T-helper 2 cell (primary cell): ENCODE data around the gene SNED1.
"Not testable (repeated sequence)": the region's sequence is repeated elsewhere in the genome, so short reads cannot be mapped to it uniquely, and the experiment has no call there.

ENCODE experiments used
- DNase-seq, 5 experiments: peaks; one replicate each; pipeline versions ENCODE4 v3.0.0 to v3.0.0-alpha.2; 2012 to 2022

The SNED1 gene

DNA sequence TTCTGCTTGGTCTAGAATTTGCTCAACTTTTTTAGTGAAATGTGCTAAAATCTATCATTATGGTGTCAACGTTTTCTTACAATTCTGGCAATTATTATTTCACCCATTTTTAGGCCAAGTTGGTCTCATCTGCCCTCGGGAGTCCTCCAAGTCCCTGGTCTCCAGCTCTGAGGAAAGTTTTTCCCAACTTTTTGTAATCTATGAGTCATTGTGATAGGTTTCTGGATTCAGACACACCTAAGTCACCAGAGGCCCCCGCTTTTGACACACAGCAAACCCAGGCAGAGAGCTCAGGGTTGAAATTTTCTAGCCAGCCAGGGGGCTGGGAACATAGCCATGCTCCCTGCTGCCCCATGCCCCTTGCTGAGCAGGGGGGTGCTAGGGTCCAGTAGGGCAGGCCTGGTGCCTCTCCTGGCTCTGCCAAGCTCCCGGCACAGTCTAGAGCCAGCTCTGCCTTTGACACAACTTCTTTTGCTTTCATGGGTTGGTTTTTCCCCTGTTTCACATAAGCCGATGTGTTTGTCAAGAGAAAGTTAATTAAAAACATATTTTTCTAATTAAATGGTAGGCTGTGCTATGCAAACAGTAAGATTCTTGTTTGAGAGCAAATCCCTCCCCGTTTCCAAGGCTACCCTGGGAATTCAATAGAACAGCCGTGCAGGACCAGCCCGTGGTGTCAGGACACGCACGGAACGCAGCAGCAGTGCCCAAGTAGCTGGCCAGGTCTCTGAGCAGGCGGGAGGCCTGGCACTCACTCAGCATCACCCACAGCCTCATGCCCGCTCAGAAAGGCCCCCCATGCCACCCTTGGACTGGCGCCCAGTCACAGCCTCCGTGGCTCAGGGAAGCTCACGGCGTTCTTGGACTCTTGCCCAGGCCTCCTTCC, 25.5 kb upstream of the SNED1 start:
- no peak for DNase-seq

DNA sequence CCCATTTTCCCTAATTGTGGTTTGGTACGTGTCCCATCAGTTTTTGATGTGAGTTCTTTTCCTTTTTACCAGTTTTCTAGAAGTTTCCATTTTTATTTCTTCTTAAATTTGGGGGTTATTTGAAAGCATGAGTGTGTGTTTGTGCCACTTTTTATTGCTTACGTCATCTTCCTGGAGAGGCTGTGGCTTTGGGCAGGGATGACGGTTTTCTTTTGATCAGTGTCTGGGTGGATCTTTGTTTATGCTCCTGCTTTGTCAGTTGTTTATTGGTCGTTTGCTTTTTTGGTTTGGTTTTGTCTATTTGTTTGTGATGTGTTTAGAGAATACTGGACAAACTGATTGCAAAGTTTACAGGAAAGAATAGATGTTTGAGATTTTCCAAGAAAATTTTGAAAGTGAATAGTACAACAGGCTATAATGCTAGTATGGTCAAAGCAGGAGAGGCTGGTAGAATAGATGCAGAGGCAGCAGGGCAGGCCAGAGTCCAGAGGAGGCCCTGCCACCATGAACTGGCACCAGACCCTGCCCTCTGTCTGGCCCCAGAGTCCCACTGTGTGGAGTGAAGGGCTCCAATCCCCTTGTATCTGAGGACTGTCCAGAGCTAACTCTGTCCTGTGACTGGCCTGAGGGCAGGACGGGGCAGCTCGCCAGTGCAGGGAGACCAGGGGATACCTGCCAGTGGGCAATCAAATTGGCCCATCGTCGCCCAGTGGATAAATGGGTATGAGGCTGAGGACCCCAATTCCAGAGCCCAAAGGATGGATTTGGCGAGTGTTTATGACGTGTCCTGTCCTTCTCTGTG, 23.4 kb upstream of the SNED1 start:
- DNase-seq = peak in 2 of 5 experiments; percentile 12 to 35

DNA sequence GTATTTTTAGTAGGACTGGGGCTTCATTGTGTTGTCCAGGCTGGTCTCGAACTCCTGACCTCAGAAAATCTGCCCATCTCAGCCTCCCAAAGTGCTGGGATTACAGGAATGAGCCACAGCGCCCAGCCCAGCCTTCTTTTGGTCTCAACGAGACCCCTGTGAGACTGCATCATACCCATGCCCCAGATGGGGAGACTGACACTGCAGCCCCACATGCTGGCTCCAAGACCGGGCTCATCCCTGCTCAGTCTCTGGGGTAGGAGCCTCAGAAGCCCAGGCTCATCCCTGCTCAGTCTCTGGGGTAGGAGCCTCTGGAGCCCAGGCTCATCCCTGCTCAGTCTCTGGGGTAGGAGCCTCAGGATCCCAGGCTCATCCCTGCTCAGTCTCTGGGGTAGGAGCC, 22.5 kb upstream of the SNED1 start:
- DNase-seq = not testable (repeated sequence)

DNA sequence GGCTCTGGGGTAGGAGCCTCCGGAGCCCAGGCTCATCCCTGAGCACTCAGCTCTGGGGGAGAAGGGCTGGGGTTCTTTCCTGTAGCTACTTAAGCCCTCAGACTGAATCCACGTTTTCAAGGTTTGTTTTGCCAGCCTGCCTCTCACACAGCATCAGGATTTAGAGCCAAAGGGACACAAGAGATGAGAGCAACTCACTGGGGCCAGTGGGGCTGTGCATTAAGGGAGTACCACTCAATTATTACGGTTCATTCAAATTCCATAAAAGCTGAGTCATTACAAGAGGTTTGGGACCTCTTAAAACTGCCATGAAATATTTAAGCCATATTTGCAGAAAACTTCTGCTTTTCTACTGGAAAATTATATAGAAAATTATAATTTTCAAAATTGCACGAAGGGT, 17.1 kb upstream of the SNED1 start:
- no peak for DNase-seq

DNA sequence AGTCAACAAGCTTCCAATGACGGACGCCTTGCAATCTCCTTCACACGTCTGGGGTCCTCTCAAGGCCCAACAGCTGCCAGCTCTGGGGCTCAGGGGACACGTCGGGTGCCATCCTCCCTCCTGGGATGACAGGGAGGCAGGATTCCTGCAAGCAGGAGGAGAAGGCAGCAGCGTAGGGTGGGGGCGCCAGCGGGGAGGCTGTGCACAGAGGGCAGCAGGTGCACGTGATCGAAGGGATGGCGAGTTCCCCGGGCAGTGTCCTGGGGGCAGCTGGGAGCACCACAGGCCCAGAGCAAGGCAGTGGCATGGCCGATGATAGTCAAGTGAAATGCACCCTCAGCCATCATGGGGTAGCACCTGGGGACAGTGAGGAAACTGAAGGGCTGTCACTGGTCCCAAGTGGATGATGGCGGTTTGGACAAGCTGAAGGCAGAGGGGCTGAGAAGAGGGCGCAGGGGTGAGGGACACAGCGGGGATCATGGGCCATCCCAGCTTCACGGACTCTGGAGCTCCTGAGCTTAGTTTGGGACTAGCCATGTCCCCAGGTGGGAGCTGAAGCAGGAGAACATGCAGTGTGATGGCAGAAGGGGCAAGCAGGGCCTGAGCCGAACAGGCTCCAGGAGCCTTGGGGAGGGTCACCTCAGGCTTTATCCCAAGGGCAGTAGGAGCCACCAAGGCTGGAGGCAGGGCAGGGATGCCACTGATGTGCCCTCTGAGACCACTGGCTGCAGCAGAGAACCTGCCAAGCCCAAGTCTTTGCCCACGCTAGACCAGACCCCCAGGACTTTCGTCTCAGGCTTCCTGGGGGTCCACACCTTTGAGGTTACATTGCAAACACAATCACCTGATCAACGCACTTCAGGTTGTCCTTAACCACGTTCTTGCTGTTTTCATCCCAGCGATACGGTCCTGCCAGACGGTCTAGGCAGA, 16.3 kb upstream of the SNED1 start:
- peak in 1 of 5 experiments; percentile 6 for DNase-seq

DNA sequence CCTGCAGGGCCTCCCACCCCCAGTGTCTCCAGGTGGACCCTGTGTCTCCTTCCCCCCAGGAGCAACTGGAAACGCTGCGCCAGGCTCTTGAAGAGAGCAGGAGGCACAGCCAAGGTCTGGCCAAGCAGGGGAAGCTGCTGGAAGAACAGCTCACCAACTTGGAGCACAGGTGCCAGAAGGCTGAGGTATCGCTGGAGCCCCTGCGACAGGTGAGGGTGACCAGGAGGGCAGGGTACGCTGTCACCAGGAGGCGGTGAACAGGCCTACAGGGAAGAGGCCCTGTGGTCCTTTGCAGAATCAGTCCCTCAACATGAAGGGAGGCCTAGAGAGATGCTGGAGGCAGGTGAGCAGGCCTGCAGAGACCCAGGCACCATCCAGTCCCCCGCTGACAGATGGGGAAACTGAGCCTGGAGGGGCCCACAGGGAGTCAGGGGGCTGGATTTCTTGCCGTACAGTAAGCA, 15.6 kb upstream of the SNED1 start:
- peak in 1 of 5 experiments; percentile 1 for DNase-seq

DNA sequence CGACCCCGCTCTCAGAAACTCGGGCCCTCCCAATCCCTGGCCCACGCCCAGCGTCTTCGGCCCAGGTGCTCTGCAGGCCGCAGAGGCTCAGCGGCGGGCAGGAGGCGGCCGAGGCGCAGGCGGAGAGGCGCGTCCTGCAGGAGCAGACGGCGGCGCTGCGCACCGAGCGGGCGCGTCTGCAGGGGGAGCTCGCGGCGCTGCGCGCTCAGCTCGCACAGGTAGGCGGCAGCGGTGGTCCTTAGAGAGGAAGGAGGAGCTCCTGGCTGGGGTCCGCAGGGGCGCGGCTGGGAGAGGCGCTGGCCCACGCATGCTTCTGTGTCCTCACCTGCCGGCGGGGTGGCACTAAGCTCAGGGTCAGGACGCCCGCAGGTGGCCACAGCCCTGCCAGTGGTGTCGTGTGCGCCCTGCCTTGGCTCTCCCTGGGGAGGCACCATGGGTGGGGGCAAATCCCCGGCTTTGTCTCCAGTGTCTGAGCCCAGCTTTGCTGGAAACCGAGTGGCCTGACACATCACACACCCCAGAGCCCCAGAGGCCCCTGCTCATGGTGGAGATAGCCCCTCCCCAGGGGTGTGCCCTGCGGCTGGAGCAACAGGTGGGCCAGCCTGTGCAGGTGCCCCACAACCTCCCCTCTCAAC, 14.9 kb upstream of the SNED1 start:
- peak in 2 of 5 experiments; percentile 21 to 59 for DNase-seq

DNA sequence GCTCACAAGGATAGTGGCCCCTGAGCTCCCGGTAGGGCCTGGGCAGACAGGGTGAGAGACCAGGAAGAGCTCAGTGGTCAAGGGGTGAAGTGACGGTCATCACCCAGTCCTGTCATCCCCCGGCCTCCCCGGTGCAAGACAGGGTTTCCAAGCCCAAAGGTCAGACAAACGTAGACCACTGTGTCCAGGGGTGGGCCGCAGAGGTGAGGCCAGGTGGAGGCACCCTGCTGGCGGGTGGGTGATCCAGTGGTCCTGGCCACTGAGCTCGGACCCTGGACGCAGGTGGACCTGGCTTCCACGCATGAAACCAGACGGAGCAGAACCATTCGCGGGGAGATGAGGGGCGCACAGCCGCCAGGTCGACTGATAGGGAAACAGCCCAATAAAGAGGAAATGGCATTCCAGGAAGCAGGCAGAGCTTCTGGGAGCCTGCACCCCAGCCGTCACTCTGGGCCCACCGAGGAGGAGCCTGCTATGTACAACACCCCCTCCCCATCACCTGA, 14.4 kb upstream of the SNED1 start:
- peak in 1 of 5 experiments; percentile 6 for DNase-seq

DNA sequence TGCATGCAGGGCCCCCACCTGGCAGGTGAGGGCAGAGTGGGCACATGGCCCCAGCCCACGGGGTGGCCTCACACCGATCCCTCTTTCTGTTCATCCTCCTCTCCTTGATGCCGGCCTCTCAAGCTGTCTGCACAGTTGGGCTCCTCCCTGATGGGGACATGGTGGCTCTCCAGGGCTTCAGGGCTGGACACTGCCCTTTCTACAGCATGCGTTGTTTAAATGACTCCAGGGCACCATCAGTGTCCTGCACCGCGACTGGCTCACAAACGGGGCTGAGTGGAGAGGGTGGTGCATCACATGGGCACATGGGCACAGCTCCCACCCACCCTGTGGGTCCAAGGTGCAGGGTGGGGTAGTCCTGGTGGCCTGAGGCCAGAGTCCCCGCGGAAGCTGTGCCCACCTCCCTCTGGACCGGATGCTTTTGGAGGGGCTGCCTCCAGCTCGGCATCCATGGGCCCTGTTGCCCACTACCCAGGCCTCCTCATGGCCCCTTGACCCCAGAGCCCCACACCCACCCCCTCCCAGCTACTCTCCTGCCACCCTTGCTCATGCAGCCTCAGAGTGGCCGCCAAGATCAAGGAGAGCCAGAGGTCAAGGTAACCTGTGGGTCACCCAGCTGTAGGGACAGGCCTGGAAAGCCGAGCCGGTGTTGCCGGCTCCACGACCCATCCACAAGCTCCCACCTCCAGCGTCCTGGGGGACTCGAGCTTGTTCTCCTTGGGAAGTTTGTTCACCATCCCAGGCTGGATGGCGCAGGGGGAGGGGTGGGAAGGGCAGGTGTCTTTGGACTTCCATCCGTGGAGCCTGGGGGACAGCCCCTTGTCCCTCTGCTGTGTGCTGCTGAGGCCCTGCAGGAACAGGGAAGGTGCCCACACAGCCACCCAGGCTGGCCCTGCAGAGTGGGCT, 12.3 kb upstream of the SNED1 start:
- DNase-seq = peak in 1 of 5 experiments; percentile 7

DNA sequence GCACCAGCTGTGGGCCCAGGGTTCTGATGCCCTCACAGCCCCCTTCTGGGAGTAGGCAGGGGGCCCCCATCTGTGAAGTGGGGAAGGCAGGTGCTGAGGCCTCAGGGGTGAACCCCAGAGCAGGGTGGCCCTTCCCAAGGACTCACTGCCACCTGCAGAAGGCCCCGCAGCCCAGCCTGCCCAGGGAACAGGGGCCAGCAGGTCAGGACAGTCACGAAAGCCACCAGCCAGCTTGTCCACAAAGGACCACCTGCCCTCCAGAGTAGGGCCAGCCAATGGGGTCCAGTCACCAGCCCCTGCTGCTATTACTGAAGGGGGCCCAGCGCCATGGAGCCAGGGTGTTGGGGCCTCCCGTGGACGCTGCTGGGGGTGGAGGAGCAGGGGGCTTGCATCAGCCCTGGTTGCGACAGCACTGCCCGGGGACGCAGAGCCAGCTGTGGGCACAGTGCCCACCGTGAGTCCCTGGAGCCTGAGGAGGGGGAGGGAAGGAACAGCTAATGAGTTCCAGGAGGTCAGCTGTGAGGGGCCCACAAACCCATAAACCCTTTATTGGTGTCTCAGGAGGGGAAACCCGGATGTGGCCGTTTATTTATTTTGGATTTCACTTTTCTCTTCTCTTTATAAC, 11.5 kb upstream of the SNED1 start:
- DNase-seq = peak in 2 of 5 experiments; percentile 2 to 3

DNA sequence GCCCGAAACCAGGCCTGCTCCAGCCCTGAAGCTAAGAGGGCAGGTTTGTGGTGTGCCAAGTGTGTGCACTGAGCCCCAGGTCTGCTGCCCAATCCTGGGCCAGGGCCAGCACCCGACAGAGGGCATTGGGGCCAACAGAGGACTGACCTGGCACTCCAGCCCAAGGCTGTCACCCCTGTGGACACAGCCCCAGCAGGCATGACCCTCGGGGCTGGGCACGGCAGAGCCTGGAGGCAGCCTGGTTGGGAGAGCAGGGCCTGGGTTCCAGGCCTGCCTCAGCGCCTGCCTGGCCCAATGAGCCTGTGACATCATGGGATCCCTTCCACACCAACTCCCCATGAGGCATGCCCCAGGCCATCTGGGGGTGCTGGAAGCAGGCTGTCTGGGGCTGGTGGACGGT, 10.8 kb upstream of the SNED1 start:
- peak in 1 of 5 experiments; percentile 3 for DNase-seq

DNA sequence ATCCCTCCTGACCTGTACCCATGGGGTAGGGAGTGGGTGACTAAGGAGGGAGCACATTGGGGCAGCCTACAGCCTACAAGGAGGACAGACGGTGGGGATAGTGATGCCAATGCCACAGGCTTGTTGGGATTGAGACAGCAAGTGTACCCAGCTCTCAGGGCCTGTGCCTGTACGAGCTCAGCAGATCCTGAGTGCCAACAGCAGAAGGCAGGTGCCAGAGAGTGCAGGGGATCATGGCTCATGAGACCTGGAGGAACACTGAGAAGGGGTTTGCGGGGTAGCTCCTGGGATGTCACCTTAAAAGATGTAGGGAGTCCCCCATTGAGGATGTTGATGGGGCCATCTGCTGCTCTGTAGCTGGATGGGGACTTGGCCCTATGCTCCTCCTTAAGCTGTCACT, 10.3 kb upstream of the SNED1 start:
- peak in 1 of 5 experiments; percentile 4 for DNase-seq

DNA sequence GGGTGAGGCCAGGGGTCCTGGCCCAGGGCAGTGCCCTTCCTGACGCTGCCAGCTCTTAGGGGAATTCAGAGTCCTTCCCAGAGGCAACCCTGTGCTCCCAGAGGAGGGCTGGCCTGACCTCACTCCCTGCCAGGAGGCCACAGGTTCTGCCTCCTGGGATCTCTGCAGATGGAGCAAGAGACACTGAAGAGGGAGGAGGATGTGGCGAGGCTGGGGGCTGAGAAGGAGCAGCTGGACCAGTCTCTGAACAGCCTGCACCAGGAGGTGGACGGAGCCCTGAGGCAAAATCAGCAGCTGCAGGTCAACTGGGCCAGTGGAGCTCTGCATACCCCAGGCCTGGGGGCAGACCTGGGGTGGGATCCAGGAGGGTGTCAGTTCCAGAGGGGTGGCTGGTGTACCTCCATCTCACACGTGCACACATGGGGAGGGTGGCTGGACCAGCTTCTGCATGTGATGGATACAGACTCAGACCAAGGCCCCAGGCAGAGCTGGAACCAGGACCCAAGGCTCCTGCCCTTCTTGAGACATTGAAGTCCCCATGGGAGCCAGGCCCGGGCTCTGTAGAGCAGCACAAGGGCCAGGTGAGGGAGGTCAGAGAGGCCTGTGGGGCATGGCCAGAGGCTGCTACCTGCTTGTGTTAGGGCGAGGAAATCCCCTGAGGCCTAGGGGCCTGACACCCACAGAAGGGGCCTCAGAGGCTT, 9.7 kb upstream of the SNED1 start:
- peak in 1 of 5 experiments; percentile 5 for DNase-seq

DNA sequence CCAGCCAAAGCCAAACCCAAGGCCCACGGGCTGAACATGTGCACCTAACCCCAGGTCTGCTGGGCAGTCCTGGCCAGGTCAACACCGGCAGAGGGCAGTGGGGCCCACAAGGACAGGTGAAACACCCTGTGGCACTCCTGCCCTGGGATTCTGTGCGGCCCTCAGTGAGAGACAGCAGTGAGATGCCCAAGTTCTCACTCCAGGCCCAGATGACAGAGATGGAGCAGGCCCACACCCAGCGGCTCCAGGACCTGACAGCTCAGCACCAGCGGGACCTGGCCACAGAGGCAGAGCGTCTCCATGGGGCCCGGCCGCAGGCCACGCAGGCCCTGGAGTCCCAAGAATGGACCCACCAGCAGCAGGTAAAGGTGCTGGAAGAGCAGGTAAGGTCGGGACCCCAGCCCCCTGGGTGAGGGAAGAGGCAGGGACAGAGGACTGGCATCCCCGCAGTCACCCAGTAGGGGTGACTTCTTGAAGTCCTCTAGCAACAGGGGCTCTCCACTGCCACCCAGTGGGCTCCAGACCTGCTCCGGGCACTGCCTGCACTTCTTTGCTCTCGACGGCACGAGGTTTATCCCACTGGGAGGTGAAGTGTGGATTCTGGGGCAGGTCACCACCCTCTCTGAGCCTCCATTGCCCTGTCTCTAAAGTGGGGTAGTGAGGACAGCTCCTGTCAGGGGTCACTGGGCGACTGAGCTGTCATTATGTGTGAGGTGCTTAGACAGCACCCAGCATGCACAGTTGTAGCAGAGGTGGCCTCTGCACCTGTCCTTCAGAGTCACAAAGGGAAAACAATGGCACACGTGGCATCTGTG, 8.8 kb upstream of the SNED1 start:
- peak in 1 of 5 experiments; percentile 7 for DNase-seq

DNA sequence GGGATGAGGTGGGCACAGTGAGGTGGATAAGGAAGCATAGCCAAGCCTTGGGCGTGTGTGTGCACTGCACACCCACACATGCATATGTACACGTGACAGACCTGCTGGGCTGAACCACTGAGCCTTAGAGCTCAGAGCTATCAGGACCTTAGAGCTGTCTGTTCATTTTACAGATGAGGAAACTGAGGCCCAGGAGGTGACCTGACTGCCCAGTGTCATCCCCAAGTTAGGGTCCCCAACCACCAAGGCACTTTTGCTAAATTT, 8.2 kb upstream of the SNED1 start:
- no peak for DNase-seq

DNA sequence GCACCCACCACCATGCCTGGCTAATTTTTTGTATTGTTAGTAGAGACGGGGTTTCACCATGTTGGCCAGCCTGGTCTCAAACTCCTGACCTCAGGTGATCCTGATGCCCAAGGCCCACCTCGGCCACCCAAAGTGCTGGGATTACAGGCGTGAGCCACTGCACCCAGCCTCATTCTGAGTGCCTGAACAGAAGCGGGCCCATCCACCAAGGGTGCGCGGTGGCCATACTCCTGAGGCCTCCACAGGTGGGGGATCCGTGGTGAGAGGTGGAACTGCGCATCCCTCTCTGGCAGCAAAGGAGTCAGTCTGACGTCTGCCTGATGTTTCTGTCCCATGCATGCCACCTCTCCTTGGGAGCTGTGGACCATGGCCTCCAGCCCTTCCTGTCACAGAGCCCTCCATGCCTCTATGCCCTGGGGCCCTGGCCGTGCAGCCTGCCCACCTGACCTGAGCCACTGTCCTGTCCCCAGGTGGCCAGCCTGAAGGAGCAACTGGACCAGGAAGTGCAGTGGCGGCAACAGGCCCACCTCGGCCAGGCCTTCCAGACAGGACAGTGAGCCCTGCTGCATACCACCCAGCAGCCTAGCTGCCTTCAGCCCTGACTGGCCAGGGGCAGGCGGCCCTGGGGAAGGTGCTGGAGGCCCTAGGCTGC, 7.6 kb upstream of the SNED1 start:
- no peak for DNase-seq

DNA sequence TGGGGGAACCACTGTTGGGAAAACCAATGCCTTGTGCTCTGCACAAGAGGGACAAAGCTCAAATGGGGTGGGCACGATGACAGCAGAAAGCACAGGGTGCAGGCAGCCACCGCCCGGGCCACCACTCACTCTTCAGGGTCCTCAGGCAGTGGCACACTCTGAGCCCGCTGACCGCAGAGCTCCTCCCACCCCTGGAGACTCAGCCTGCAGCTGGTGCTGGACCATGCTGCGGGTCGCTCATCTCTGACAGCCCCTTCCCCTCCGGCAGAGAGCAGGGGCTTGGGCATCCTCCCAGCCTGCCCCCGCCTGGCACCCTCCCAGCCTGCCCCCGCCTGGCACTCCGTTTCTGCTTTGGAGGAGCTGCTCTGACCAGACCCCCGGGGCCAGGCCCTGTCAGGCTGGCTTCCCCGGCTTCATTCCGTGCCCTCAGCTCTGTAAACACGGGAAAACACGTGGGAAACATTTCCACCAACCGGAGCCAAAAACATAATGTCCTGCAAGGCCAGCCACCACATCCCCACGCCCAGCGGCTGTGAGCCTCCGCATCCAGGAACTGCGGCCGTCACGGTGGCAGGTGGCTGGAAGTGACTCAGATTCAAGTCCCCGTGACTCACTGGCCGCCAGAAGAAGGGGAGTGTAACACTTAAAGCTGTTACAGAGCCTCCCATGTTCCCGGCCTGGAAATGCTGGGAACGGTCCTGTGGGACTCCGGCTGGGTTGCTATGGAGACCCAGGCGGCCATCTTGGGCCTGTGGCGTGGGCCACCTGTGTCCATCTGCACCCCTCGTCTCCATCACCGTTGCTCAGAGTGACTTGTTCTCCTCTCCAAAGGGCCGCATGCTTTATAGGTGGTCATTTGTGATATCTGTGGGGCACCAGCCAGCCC, 6.8 kb upstream of the SNED1 start:
- DNase-seq = no peak
